Kidney glomerular epithelial cell (primary cell): ENCODE measurements around the gene KCNQ1OT1.
A peak's percentile ranks its signal among the peaks of the same experiment; 100 is the strongest.

Experiments used
- DNase-seq: peaks from one replicate; lab custom pipeline; 2025; lab: John Stamatoyannopoulos, UW

KCNQ1OT1 gene

GRCh38 chr11:2702771-2703362, 3.1 kb upstream of the KCNQ1OT1 start:
- no peak for DNase-seq

DNA sequence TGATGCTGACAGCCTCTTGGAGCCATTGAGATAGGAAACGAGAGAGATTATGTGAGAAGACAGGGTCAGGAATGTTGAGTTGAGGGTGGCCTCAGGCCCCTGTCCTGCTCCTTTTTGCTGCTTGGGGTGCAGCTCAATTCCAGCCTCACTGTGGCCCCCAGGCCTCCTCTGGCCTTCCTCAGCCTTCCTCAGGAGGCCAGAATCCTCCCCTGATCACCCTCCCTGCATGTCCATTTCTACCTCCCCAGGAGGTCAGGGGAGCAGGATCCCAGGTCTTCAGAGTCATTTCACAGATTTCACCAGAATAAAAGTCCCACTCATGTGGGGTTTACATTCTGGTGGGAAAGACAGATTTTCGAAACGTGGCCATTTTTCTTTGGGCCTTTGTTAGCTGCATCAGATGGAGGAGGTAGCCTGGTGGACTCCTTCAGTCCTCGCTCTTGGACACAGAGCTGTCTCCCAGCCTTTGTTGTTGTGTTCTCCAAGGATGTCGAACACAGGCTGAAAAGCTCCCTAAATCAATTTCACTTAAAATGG, 2.2 kb upstream of the KCNQ1OT1 start:
- no peak for DNase-seq

- no peak for DNase-seq
Observed at GRCh38 chr11:2701230-2701629, 1.4 kb upstream of the KCNQ1OT1 start.

DNA sequence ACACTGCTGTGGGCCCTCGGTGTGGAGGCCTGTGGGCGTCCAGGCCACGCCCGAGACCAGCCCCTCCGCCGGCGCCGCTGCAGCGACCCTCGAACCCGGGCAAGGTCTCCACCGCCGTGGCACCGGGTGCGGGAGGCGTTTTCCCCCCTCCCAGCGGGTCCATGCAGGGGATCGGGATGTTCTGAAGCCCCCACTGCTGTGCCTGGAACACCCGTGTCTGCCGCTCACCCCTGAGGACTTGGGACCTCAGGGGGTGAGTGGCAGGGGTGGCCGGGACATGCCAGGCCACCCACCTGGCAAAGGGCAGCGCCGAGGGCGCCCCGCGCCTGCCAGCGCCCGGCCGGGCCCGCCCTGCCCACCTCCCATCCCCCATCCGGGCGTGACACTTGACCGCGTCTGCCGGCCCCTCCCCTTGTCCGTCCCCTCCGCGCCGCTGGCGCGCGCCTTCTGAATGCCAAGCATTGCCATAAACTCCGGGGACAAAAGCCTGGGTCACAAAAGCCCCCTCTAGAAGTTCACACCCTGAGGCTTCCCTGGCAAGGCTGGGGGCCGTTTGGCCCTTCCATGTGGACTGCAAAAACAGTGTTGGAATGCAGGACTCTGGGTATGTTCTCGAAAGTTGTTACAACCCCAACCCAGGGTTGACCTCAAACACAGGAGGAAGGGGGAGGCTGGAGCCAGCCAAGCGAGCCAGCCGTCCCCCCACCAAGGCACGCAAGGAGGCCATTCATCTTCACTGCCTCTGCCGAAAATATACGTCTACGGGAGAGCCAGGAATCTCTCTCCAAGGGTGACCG, 819 bp upstream of the KCNQ1OT1 start:
- peak; percentile 43 for DNase-seq

GRCh38 chr11:2699185-2699530, 636 bp downstream of the KCNQ1OT1 start:
- no peak for DNase-seq

- DNase-seq = no peak
Observed at GRCh38 chr11:2698386-2699184, 1.2 kb downstream of the KCNQ1OT1 start.

DNA sequence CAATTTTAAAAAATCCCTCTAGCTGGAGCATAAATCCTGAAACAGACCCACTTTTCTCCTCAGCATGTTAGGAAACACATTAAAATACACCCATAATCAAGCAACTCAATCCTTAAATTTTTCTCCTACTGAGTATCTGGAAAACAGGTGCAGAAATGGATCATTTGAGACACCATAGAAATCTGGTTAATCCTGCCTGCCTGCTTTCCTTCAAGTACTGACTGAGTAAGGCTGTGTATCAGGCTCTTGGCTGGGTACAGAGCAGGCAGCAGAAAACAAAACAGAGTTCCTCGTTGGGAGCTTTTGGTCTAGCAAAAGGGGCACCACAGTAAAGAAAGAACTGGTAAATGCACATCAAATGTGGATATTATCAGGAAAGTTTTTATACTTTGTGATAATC, 1.9 kb downstream of the KCNQ1OT1 start:
- DNase-seq = no peak

GRCh38 chr11:2696455-2696854, 3.3 kb downstream of the KCNQ1OT1 start:
- no peak for DNase-seq

DNA sequence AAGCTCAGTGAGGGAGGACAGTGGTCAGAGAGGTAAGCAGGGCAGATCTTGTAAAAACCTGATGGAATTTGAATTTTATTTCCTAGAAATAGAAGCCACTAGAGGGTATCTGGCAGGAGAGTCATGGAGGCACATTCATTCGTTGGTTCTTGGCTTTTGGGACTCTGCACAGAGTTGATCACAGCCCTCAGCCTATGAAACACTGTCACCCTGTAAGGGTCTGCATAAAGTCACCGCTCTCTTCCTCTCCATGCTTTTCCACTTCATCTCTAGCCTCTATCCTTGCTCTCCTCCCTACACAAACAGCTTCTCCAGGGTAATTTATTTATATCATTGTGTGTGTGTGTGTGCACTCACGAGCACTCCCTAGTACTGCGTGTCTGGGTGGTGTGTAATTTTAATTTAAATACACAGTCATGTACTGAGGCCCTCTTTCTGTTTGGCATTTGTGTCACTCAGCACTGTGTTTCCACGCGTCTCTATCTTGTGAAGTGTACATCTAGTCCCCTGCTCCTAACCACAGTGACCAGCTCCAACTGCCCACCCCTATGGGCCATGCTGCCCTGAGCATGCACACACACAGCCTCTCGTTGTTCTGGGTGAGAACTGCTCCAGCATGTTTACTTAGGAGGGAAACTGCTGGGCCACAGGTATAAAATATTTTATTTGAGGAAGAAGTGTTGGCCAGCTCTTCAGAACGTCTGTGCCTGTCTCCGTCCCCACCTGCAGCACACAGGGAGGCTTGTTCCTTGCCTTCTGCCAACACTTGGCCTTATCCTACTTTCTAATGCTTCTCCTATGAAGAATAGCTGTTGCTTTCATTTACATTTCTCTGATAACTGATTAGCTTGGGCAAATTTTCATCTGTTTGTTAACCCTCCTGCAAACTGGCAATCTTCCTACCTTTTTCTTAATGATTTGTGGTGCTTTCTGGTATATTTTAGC, 4.5 kb downstream of the KCNQ1OT1 start:
- no peak for DNase-seq

GRCh38 chr11:2694495-2694894, 5.3 kb downstream of the KCNQ1OT1 start:
- DNase-seq = no peak

DNA sequence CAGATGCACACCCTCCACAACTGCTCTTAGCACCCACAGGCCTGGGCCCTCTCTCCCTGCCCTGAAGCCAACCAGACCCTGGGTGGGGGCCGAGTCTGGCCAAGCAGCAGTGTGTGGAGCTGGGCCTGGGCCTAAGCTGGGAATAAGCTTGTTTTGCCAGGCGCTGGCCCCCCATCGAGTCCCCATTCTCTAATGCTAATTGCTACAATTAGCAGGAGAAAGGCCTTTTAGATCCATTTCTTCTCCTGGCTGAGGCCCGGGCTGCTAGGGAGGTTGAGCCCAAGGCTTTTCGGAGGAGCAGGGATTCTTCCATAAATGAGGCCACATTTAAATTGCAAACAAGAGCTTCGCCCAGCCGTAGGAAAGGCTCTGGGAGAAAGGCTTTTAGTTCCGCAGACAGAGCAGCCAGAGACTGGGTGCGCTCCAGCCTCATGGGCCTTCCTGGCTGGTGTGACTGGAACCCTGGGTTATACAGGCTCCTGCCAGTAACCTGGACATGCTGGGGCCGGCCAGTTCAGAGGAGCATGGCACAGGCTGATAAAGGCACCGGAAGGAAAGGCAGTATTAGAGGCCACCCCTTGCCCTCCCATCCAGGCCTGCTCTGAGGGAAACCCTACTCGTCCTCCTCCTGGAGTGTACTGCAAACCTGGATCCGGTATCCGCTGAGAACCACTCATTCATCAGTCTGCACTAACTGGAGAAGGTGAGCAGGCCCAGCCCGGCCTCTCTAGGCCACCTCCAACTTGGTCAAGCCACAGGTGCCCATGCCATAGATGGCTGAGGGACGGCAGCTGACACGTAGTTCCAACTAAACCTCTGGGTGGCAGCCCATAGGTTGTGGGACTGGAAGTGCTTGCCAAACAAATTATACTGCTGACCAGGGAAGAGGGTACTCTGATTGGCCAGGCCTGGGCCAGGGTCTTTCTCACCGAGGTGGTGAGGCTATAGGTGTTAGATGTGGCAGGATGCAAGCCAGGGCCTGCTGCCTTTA, 6.2 kb downstream of the KCNQ1OT1 start:
- no peak for DNase-seq

DNA sequence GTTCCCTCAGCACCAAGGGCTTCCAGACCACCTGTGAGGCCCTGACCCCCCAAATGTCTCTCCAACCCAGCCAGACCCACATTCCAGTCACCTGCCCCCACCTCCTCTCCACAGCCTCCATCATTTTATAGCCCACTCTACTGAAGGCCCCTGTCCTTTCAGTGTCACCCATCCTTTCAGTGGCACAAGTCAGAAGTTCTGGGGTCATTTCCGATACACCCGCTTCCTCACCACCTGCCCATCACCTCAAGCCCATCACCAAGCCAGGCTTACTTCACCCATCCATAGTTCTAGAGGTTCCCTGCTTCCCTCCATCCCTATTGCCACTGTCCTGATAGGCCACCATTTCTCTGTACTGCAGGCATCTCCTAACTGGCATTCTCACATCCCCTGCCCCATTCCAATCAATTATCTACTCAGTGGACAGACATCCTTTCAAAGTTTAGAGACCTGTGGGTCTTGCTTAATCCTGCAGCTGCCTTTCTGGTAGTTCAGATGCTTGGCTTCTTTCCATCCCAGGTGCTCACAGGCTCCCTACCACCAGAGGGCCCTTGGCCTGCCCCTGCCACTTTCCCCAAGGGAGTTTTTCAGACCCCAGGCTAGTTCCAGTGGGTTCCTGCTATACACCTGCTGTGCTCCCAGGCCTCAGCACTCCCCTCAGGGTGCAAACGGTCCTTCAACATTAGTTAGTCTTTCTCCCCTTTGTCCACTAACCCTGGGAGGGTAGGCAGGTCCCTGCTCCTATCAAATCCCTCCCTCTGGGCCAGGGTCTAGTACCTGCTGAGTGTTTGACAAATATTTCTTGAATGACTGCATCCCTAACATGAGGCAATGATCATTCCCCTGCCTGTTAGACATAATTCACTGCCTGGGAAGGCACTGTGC, 7.6 kb downstream of the KCNQ1OT1 start:
- no peak for DNase-seq

- DNase-seq = no peak
Observed at GRCh38 chr11:2691355-2691761, 8.4 kb downstream of the KCNQ1OT1 start.

DNA sequence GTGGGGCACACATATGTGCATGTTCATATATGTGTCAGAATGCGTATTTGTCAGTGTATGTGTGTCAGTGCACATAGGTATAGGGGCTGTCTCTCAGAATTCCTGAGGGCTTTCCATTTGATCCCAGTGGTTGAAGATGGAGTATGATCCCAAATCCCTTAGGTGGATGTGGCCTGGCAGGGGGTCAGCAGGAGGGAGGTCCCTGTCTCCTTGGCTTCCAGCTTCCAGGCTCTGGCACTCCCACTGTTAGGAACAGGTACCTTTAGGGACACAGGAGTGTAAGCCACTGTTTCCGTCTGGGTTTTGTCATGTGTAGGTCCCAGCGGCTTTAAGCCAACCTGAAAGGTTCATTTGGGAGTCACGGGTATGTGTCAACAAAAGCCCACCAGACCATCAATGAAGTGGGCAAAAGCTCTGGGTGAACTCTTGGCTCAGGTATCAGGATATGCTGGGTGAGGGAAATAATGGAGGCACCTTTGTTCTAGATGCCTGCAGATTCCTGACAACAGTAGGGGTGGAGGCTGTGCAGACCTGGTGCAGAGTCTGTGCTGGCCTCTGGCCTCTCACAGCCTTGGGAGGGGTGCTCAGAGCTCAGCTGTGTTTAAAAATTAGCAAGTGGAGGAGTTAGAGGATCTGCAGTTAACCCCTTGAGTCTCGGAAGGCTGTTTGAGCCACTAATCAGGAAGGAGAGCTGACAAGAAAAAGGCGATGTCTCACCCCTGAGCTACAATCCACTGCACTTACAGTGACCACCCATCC, 9.0 kb downstream of the KCNQ1OT1 start:
- DNase-seq = no peak

DNA sequence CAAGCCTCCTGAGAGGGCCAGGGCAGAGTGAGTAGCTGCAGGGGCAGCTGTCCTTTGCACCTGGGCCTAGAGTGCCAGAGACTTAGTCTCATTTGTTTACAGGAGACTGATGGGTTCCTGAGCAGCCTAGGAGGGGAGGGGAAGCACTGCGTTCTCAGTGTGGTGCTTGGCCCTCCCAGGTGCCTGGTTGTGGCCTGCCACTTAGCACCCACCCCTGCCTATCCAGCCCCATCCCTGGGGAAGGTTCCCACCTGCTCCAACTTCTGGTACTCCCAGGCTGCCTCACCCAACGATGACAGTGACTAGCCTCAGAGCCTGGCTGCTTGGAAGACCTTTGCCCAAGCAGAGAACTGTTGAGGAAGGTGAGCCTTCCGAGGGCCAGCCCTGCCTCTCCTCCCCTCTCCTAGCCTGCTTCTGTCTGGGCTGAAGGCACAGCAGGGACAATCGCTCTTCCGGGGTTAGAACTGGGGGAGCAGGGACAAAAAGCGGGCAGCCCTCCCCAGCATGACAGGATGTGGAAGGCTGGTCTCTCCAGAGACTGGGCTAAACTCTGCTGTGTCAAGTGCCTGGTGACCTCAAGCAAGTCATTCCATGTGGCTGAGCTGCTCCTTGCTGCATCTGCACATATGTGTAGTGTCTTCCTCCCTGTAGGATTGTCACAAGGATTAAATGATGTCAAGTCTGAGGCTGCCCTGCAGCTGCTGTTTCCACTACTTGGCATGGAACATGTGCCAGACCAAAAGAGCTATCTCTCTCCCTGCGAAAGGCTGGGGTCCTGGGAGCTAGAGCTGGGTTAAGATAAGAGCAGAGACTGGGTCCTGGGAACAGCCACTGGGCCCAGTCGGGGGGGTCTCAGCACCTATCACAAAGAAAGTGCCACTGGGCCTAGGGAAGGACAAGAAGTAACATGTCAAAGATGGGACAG, 9.9 kb downstream of the KCNQ1OT1 start:
- DNase-seq = no peak

GRCh38 chr11:2688381-2689231, 11.2 kb downstream of the KCNQ1OT1 start:
- no peak for DNase-seq

- DNase-seq = no peak
Observed at GRCh38 chr11:2687782-2688191, 12.0 kb downstream of the KCNQ1OT1 start.
